Right atrium auricular region (tissue), 2 donors: ENCODE data around the gene HOPX. TPM values are rescaled to one million over a fixed set of nuclear protein-coding genes. Genes with fewer than 3 reads are reported as not detected.
"Not testable (repeated sequence)": the region's sequence is repeated elsewhere in the genome, so short reads cannot be mapped to it uniquely, and the experiment has no call there.

Experiments used
- DNase-seq: peaks from one replicate; pipeline ENCODE4 v3.0.0-alpha.2; 2019; ENCODE audit warnings: low spot score
- H3K27ac ChIP-seq, 2 donors: fragments of 200-600 bp; sonication (generic); 1 replicate in 1 of 2; 2 replicates in 1 of 2; pipeline ENCODE4 v1.5.1; 2016 to 2019
- H3K27me3 ChIP-seq, 2 donors: fragments of 200-600 bp; sonication (generic); one replicate each; pipeline versions ENCODE4 v1.5.1 to v1.6.0; 2017 to 2019
- H3K36me3 ChIP-seq: fragments of 200-600 bp; sonication (generic); one replicate; pipeline ENCODE4 v1.5.1; 2016
- H3K4me1 ChIP-seq, 2 donors: fragments of 200-600 bp; sonication (generic); one replicate each; pipeline versions ENCODE4 v1.5.1 to v1.6.0; 2017 to 2019
- H3K4me3 ChIP-seq, 2 donors: fragments of 200-600 bp; sonication (generic); 1 replicate in 1 of 2; 2 replicates in 1 of 2; pipeline ENCODE4 v1.5.1; 2017 to 2019; ENCODE audit warnings: mild to moderate bottlenecking in 1 of 2, moderate library complexity in 1 of 2
- H3K9me3 ChIP-seq, 2 donors: fragments of 200-600 bp; sonication (generic); one replicate each; pipeline ENCODE4 v1.5.1; 2019
- total RNA-seq, 2 donors: library from RNA; depleted of rRNA; stranded (reverse); fragments of >200 nt; gene quantifications; one replicate each; pipeline ENCODE4 v1.1.0, GENCODE V29; 2016
- TF ChIP-seq, protein P1 (sequence below), 2 donors: fragments of 200-600 bp; sonication (generic); IDR thresholded peaks; one replicate each; pipeline ENCODE4 v1.5.1; 2019; ENCODE audit warnings: antibody characterized with exemption in 2 of 2

HOPX gene
- total RNA-seq, 2 donors from 2014 or later: 7.8 to 203 TPM

DNA sequence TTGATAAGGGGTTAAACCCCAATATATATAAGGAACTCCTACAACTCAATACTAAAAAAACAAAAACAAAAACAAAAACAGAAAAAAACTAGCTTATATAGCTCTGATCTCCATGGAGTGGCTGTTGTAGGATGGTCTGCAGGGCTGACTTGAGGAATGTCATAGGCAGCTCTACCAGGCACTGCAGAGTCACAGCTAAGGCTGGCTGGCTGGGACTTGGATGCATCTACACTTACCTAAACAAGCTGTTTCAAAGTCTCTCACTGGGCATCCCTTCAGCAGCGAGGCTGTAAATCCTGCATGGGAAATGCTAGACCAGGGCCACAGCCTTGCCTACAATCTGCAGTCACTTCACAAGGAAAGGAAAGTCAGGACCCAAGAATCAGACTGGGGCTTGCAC lies 61.3 kb downstream of the HOPX start:
- Histone ChIP-seq H3K4me1 (no peaks in the 10 kb centered on the region), H3K36me3 (no peaks in the 10 kb centered on the region), H3K27ac (no peak overlapping the region), H3K4me3 (no peak overlapping the region), H3K27me3 (no peaks in the 10 kb centered on the region), H3K9me3 (peaks cover 0 to 7% of the 10 kb centered on the region in 2 donors)
- TF ChIP-seq, protein P1, sequence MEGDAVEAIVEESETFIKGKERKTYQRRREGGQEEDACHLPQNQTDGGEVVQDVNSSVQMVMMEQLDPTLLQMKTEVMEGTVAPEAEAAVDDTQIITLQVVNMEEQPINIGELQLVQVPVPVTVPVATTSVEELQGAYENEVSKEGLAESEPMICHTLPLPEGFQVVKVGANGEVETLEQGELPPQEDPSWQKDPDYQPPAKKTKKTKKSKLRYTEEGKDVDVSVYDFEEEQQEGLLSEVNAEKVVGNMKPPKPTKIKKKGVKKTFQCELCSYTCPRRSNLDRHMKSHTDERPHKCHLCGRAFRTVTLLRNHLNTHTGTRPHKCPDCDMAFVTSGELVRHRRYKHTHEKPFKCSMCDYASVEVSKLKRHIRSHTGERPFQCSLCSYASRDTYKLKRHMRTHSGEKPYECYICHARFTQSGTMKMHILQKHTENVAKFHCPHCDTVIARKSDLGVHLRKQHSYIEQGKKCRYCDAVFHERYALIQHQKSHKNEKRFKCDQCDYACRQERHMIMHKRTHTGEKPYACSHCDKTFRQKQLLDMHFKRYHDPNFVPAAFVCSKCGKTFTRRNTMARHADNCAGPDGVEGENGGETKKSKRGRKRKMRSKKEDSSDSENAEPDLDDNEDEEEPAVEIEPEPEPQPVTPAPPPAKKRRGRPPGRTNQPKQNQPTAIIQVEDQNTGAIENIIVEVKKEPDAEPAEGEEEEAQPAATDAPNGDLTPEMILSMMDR (IDR thresholded peaks at IDR 0.05): no peak
- DNase-seq: no peak

DNA sequence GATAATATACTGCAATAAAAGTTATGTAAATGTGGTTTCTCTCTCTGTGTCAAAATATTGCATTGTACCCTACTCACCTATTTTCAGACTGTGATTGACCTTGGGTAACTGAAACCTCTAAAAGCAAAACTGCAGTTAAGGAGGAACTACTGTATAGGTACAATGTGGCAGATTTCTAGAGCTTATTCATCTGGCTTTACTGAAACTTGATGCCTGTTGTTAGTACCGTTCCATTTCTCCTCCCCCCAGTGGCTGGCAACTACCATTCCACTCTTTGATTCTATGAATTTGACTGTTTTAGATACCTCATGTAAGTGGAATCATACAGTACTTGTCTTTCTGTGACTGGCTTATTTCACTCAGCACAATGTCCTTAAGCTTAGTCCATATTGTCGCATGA lies 61.9 kb downstream of the HOPX start:
- Histone ChIP-seq H3K4me3 (no peak overlapping the region), H3K4me1 (no peaks in the 10 kb centered on the region), H3K9me3 (peaks cover 0 to under 1% of the 10 kb centered on the region in 2 donors), H3K27me3 (no peaks in the 10 kb centered on the region), H3K36me3 (no peaks in the 10 kb centered on the region), H3K27ac (no peak overlapping the region)
- no peak for DNase-seq
- TF ChIP-seq, protein P1 (IDR thresholded peaks at IDR 0.05): no peak

DNA sequence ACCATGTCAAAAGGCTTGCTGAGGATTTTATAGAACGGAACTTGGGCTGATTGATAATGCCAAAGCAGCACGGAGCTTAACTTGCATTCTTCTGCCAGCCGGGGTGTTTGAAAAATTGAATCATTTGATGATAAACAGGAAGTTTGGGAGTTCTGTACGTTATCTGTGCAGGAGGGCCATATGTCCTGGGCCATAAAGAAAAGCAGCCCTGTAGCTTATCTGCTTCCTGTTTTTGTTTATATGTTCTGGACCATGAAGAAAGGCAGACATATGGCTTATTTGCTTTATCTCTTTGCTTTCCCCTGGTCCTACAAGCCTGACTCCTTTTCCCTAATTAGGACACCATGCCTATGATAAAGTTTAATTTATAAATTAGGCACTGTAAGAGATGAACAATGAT lies 62.4 kb downstream of the HOPX start:
- Histone ChIP-seq H3K4me1 (no peaks in the 10 kb centered on the region), H3K27me3 (no peaks in the 10 kb centered on the region), H3K27ac (no peak overlapping the region), H3K4me3 (no peak overlapping the region), H3K9me3 (no peaks in the 10 kb centered on the region), H3K36me3 (no peaks in the 10 kb centered on the region)
- TF ChIP-seq, protein P1 (IDR thresholded peaks at IDR 0.05): no peak
- DNase-seq: no peak

DNA sequence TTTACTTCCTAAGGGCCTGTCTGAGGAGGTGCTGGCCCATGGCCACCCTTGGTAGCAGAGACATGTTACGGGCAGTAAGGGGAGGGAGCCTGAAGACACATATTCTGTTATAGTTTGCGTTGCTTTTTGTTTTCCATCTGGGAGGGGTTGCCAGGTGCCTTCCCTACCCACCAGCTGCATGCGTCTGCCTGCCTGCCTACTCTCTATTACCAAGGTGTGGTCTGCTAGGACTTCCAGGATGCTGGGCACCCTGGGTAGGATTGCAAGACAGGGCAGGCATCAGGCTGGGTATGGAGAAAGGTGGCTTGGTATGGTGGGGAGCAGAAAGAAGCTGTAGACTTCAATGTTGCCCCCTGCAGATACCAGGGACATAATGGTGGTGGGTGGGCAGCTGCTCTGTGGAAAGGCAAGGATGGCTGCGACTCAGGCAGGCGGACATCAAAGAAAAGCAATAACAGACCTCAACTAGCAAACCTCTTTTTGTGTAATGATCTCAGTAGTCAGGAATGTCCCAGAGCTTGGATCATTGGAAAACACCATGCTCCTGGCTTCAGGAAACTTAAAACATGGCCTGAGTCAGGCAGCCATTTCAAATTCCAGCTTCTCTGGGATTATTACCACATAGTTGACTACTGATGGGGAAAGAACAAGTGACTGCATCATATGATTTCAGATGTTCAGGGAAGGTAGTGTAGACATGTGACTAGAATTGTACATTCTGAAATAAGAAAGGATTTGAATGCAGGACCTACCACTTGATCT lies 67.8 kb downstream of the HOPX start:
- Histone ChIP-seq H3K27me3 (no peaks in the 10 kb centered on the region), H3K9me3 (no peaks in the 10 kb centered on the region), H3K4me1 (no peaks in the 10 kb centered on the region), H3K36me3 (no peaks in the 10 kb centered on the region), H3K4me3 (no peak overlapping the region), H3K27ac (no peak overlapping the region)
- no peak for DNase-seq
- TF ChIP-seq, protein P1 (IDR thresholded peaks at IDR 0.05): no peak

DNA sequence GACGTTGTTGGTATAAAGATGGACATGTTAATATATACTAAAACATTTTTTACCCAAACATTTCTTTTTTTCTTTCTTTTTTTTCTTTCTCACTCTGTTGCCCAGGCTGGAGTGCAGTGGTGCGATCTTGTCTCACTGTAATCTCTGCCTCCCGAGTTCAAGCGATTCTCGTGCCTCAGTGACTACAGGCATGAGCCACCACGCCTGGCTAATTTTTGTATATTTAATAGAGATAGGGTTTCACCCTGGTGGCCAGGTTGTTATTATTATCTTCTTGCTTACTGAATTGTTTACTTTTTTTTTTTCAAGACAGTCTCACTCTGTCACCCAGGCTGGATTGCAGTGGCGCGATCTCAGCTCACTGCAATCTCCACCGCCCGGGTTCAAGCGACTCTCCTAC lies 68.8 kb downstream of the HOPX start:
- TF ChIP-seq, protein P1 (IDR thresholded peaks at IDR 0.05): no peak
- Histone ChIP-seq H3K4me1 (no peaks in the 10 kb centered on the region), H3K36me3 (no peaks in the 10 kb centered on the region), H3K27ac (no peak overlapping the region), H3K9me3 (no peaks in the 10 kb centered on the region), H3K27me3 (no peaks in the 10 kb centered on the region), H3K4me3 (no peak overlapping the region)
- no peak for DNase-seq

DNA sequence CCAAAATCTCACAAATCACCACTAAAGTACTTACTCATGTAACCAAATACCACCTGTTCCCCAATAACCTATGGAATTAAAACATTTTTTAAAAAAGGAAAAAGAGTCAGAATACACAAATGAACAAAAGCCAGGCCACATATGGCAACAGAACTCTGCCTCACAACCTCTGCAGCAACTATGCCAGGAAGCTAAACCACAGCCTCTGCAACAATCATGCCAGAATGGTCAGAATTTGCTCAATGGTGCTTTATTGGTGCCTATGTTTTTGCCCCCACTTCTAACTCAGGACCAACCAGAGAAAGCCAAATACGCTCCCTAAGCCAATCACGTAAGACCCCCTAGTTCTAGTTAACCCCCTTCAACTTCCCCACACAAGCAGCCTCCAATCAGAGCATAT lies 69.6 kb downstream of the HOPX start:
- Histone ChIP-seq H3K27me3 (no peaks in the 10 kb centered on the region), H3K9me3 (no peaks in the 10 kb centered on the region), H3K4me3 (no peak overlapping the region), H3K36me3 (no peaks in the 10 kb centered on the region), H3K4me1 (no peaks in the 10 kb centered on the region), H3K27ac (no peak overlapping the region)
- TF ChIP-seq, protein P1 (IDR thresholded peaks at IDR 0.05): no peak
- DNase-seq: no peak

DNA sequence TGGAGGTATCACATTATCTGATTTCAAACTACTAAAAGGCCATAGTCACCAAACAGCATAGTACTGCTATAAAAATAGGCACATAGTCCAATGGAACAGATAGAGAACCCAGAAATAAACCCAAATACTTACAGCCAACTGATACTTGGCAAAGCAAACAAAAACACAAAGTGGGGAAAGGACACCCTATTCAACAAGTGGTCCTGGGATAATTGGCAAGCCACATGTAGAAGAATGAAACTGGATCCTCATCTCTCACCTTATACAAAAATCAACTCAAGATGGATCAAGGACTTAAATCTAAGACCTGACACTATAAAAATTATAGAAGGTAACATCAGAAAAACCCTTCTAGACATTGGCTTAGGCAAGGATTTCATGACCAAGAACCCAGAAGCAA lies 70.9 kb downstream of the HOPX start:
- H3K4me3 ChIP-seq: not testable (repeated sequence)

More for the DNA sequence above, 70.9 kb downstream of the HOPX start:
- H3K36me3 ChIP-seq, DNase-seq, H3K27ac ChIP-seq, H3K27me3 ChIP-seq, H3K4me1 ChIP-seq, H3K9me3 ChIP-seq: not testable (repeated sequence)
